KMS-11 (cell line): ENCODE measurements around the gene ESAM.

Experiments
- H2AFZ ChIP-seq: fragments of 200-600 bp; sonication (generic); 2 replicates; pipeline ENCODE4 v1.6.1; 2016; ENCODE audit warnings: antibody characterized with exemption, mixed run types, low read depth
- H3K27ac ChIP-seq: fragments of 200-600 bp; sonication (generic); 2 replicates; pipeline ENCODE4 v1.6.1; 2016; ENCODE audit warnings: mild to moderate bottlenecking, mixed run types
- H3K27me3 ChIP-seq: fragments of 200-600 bp; sonication (generic); 2 replicates; pipeline ENCODE4 v1.6.1; 2017; ENCODE audit warnings: mild to moderate bottlenecking, low read depth, mixed run types, moderate library complexity; ENCODE audit not compliant: insufficient read depth
- H3K36me3 ChIP-seq: fragments of 200-600 bp; sonication (generic); 2 replicates; pipeline ENCODE4 v1.6.1; 2017; ENCODE audit warnings: mild to moderate bottlenecking, mixed run types; ENCODE audit not compliant: insufficient read depth
- H3K4me1 ChIP-seq: fragments of 200-600 bp; sonication (generic); 2 replicates; pipeline ENCODE4 v1.6.1; 2016; ENCODE audit warnings: mild to moderate bottlenecking, low read depth, mixed run types; ENCODE audit not compliant: poor library complexity, severe bottlenecking
- H3K4me2 ChIP-seq: fragments of 200-600 bp; sonication (generic); 2 replicates; pipeline ENCODE4 v1.7.0; 2016; ENCODE audit warnings: mild to moderate bottlenecking, mixed run types
- H3K4me3 ChIP-seq: fragments of 200-600 bp; sonication (generic); IDR thresholded peaks from 2 replicates; pipeline ENCODE4 v1.6.1; 2017; ENCODE audit warnings: low read depth, low read length, mixed read lengths; ENCODE audit not compliant: insufficient read depth
- H3K79me2 ChIP-seq: fragments of 200-600 bp; sonication (generic); 2 replicates; pipeline ENCODE4 v1.6.1; 2016; ENCODE audit warnings: low read depth, mixed run types; ENCODE audit not compliant: insufficient read depth
- H3K9ac ChIP-seq: fragments of 200-600 bp; sonication (generic); 2 replicates; pipeline ENCODE4 v1.6.1; 2016; ENCODE audit warnings: mild to moderate bottlenecking, mixed run types
- H4K20me1 ChIP-seq: fragments of 200-600 bp; sonication (generic); 2 replicates; pipeline ENCODE4 v1.6.1; 2016; ENCODE audit warnings: mild to moderate bottlenecking, mixed run types; ENCODE audit not compliant: insufficient read depth
- CTCF ChIP-seq: fragments of 200-600 bp; sonication (generic); conservative IDR thresholded peaks from 2 replicates; pipeline ENCODE4 v1.6.1; 2017; ENCODE audit warnings: low read depth, mild to moderate bottlenecking, antibody characterized with exemption, low read length, moderate library complexity, mixed read lengths

Gene ESAM

DNA sequence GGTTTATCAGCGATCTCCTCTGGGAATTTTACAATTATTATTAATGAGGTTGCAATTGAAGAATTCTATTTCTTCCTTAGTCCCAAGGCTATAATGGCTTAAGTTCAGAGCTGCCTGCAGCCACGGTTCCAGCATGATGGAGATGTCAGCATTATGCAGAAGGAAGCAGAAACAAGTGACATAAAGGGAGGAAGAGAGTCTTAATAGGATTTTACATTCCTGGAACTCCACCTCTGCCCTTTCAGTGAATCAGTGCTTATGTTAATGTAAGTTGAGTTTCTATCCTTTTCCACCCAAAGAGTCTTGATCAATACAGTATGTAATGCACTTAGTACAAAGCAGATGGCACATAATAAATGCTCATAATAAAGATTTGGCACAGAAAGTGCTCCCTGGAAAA, 34.0 kb downstream of the ESAM start:
- no peak overlapping the region for H3K9ac ChIP-seq
- H3K36me3 ChIP-seq, result no peaks in the 10 kb centered on the region
- TF ChIP-seq CTCF, result no peak
- H3K4me3 ChIP-seq, result no peak overlapping the region
- no peaks in the 10 kb centered on the region for H4K20me1 ChIP-seq
- H3K27ac ChIP-seq, result no peak overlapping the region
- H3K4me1 ChIP-seq, result no peaks in the 10 kb centered on the region
- H3K27me3 ChIP-seq, result no peaks in the 10 kb centered on the region
- no peak overlapping the region for H2AFZ ChIP-seq
- H3K79me2 ChIP-seq, result no peaks in the 10 kb centered on the region
- no peak overlapping the region for H3K4me2 ChIP-seq

GRCh38 chr11:124727474-124727873, 34.6 kb downstream of the ESAM start:
- Histone ChIP-seq H4K20me1 (no peaks in the 10 kb centered on the region), H3K36me3 (no peaks in the 10 kb centered on the region), H3K4me3 (no peak overlapping the region), H3K4me1 (no peaks in the 10 kb centered on the region), H3K9ac (no peak overlapping the region), H3K79me2 (no peaks in the 10 kb centered on the region), H3K27ac (no peak overlapping the region), H3K4me2 (no peak overlapping the region), H3K27me3 (no peaks in the 10 kb centered on the region), H2AFZ (no peak overlapping the region)
- TF ChIP-seq CTCF, result no peak

- Histone ChIP-seq H3K4me3 (no peak overlapping the region), H3K4me2 (no peak overlapping the region), H3K79me2 (no peaks in the 10 kb centered on the region), H3K27me3 (no peaks in the 10 kb centered on the region), H3K4me1 (no peaks in the 10 kb centered on the region), H3K27ac (no peak overlapping the region), H3K36me3 (no peaks in the 10 kb centered on the region), H4K20me1 (no peaks in the 10 kb centered on the region), H3K9ac (no peak overlapping the region), H2AFZ (no peak overlapping the region)
- TF ChIP-seq CTCF, result no peak
These were observed 36.4 kb downstream of the ESAM start for GRCh38 chr11:124725719-124726105.

GRCh38 chr11:124724979-124725718, 36.9 kb downstream of the ESAM start:
- Histone ChIP-seq H2AFZ (no peak overlapping the region), H4K20me1 (no peaks in the 10 kb centered on the region), H3K27ac (no peak overlapping the region), H3K79me2 (no peaks in the 10 kb centered on the region), H3K36me3 (no peaks in the 10 kb centered on the region), H3K4me3 (no peak overlapping the region), H3K9ac (no peak overlapping the region), H3K4me1 (no peaks in the 10 kb centered on the region), H3K27me3 (no peaks in the 10 kb centered on the region), H3K4me2 (no peak overlapping the region)
- TF ChIP-seq CTCF, result no peak
